ENCODE measurements around the gene FBXW4.

GRCh38 chr10:101651336-101651735 is 43.6 kb downstream of the FBXW4 start:
- TF ChIP-seq CTCF (IDR thresholded peaks at IDR 0.05; ENCODE audit: poor library complexity, severe bottlenecking), result no peak
- TF ChIP-seq REST (IDR thresholded peaks at IDR 0.05; ENCODE audit: borderline replicate concordance), result no peak
- TF ChIP-seq EZH2 (IDR thresholded peaks at IDR 0.05; ENCODE audit: borderline replicate concordance, insufficient read depth, low read length, poor library complexity, severe bottlenecking), result no peak
- no peak for TF ChIP-seq EP300 (conservative IDR thresholded peaks at IDR 0.05; ENCODE audit: poor library complexity, severe bottlenecking)
